22Rv1 (cell line): ENCODE data around the gene MZB1.

Source experiments
- ZFX ChIP-seq: fragments of 450-650 bp; IDR thresholded peaks from 2 replicates; pipeline ENCODE4 v1.6.1; 2017; ENCODE audit warnings: antibody characterized with exemption, borderline replicate concordance
- TF ChIP-seq, protein P1 (sequence below): fragments of 450-650 bp; IDR thresholded peaks from 2 replicates; pipeline ENCODE4 v1.5.1; 2017; ENCODE audit warnings: mild to moderate bottlenecking

DNA sequence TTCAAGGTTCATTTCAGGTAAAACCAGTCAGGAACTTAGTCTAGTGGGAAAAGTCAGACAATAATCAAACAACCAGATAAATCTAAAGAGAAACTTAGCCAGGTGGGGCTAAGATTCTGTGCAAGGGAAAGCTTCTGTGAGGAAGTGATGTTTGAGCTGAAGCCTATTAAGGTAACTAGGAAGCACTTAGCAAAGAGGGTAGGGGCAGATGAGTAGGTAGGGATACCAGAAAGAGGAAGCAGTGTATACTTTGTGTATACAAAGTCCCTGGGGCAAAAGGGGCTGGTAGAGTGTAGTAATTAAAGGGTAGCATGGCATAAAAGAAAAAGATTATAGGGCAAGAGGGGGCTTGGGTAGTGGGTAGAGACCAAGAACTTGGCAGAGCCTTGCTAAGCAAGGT is 17.8 kb upstream of the MZB1 start:
- TF ChIP-seq, protein P1, sequence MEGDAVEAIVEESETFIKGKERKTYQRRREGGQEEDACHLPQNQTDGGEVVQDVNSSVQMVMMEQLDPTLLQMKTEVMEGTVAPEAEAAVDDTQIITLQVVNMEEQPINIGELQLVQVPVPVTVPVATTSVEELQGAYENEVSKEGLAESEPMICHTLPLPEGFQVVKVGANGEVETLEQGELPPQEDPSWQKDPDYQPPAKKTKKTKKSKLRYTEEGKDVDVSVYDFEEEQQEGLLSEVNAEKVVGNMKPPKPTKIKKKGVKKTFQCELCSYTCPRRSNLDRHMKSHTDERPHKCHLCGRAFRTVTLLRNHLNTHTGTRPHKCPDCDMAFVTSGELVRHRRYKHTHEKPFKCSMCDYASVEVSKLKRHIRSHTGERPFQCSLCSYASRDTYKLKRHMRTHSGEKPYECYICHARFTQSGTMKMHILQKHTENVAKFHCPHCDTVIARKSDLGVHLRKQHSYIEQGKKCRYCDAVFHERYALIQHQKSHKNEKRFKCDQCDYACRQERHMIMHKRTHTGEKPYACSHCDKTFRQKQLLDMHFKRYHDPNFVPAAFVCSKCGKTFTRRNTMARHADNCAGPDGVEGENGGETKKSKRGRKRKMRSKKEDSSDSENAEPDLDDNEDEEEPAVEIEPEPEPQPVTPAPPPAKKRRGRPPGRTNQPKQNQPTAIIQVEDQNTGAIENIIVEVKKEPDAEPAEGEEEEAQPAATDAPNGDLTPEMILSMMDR = no peak
- no peak for TF ChIP-seq ZFX
